Vagina (tissue), 2 donors: Measurements from ENCODE around the gene NYNRIN.

Experiments
- CTCF ChIP-seq, 3 experiments: fragments of 450-650 bp in 2 of 3; fragments of 200-600 bp in 1 of 3; sonication (generic) in 1 of 3; IDR thresholded peaks; one replicate each; pipeline ENCODE4 v1.5.1; 2017 to 2019; ENCODE audit warnings: antibody characterized with exemption in 3 of 3, mild to moderate bottlenecking in 2 of 3, moderate library complexity in 2 of 3
- POLR2A ChIP-seq, 2 donors: fragments of 450-650 bp; IDR thresholded peaks; one replicate each; pipeline ENCODE4 v1.6.1; 2017; ENCODE audit warnings: antibody characterized with exemption in 2 of 2, mild to moderate bottlenecking in 2 of 2, moderate library complexity in 2 of 2

GRCh38 chr14:24368212-24368561, 30.6 kb upstream of the NYNRIN start:
- peak in 1 of 2 donors; percentile 16 for TF ChIP-seq POLR2A (IDR thresholded peaks at IDR 0.05)
- TF ChIP-seq CTCF (IDR thresholded peaks at IDR 0.05), result no peak
